HG03432 (cell line): Measurements from ENCODE around the gene DNAJC4.
A peak's percentile ranks its signal among the peaks of the same experiment; 100 is the strongest.

Source experiments
- ATAC-seq: cut with Tn5 transposase; IDR thresholded peaks from one replicate; pipeline ENCODE4 v1.9.1; 2021; ENCODE audit warnings: mild to moderate bottlenecking, moderate library complexity; ENCODE audit not compliant: unreplicated experiment

Gene DNAJC4

DNA sequence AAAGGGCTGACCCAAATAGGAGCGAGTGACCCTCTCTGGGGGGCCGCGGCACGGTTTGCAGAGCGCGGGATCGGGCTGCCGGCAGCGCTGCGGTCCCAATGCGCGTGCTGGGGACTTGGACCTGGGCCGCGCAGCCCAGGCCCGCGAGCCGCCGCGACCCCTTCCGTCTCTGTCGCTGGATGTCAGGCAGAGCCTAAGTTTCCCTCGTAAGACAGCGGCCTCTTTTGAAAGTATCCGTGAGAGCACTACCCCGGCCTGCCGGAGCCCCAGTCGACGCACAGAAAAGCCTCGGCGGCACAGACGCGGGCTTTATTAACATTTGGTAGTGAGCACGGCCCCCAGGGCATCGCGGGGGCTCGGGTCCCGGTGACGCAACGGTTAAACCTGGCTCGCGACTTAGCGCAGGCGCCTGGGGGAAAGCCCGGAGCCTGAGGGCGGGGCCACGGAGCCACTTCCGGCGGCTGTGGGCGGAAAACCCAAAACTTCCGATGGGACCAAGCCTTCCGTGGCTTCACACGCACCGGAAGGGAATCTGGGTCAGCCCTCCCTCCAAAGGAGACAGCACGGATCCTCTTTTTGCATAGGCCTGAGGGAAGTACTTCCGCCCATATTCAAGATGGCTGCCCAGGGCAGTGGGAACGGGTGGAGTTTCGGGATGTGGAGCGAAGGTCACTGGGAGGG is 39.3 kb downstream of the DNAJC4 start:
- ATAC-seq, result peak; percentile 67

GRCh38 chr11:64275031-64275800 is 44.9 kb downstream of the DNAJC4 start:
- no peak for ATAC-seq

DNA sequence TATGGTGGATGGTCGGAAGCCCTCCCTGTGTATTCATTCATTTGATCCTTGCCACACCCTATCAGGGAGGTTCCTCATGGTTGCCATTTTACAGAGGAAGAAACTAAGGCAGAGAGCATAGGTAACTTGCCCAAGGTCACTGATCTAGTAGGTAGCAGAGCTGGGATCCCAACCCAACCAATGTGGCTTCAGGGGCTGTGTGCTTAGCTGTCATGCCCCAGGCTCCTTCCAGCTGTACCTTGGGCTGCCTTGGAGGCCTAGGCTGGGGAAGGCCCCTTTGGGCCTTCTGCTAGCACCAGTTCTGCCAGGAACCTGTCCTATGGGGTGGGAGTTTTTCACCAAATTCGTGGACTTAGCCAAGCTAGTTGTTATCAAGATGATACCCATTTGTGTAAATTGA is 45.5 kb downstream of the DNAJC4 start:
- no peak for ATAC-seq

DNA sequence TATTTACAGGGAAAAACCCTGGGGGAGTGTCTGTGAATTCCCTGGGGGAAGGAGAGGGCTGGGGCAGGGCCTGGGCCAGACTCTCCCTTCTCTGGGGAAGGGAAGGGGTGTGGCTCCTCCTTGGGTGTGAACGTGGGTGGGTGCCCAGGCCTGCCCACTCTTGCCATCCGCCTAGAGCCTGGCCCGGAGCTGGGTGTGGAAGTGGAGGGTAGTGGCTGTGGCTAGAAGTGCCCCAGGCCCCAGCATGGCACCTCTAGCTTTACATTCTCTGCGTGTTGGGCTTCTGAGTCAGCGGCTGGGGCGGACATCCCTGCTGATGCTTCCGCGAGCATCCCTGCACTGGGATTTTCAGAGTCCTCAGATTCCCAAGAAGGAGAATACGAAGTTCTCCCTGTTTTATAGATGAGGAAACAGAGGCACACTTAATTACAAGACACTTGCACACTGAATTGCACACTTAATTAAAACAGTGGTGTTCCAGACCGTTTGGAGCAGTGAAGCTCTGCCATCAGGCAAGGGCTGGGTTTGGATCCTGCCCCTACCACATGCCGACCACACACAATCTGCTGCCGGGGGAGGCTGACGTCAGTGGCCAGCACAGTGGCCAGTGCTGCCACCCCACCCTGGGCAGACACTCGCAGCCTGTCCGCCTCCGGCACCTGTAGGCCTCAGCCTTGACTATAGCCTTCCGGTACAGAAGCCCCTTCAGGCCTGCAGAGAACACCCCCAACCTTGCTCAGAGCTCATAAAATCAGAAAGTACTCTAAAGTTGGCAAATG is 46.5 kb downstream of the DNAJC4 start:
- ATAC-seq, result no peak

DNA sequence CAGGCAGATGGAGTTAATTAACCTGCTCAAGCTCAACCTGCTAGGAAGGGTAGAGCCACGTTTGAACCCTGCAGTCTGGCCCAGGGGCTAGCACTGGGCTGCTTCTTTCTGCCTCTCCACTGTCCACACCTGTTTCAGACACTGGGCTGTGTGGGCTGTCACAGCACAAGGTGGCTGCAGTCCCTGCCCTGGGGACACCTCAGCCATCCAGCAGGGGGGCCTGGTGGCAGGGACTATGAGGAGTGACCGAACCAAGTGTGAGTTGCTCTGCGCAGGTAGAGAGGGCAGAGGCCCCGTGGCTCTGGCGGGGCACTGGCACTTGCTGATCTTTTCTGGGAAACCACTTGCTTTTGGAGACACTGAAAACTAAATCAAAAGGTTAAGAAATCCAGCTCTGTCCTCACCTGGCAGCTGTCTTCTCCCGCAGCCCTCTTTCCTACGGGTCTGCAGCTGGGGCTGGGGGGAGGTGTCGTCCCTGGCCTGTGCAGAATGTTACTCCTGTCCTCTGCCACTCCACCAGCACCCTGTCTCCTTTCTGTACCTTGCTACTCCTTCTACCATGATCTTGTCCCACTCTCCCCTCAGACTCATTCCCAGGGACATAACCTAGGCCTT is 48.3 kb downstream of the DNAJC4 start:
- no peak for ATAC-seq

- ATAC-seq, result no peak
Observed at GRCh38 chr11:64281957-64282770, 51.8 kb downstream of the DNAJC4 start.

- ATAC-seq, result no peak
Observed at GRCh38 chr11:64283092-64283491, 52.7 kb downstream of the DNAJC4 start.
